GM12865 (cell line): ENCODE results near the gene ART3.

Source experiments
- DNase-seq: peaks from one replicate; pipeline ENCODE4 v3.0.0; 2010; ENCODE audit warnings: low read depth
- H3K4me3 ChIP-seq: 2 replicates; pipeline ENCODE4 v1.5.1; 2011; ENCODE audit warnings: mild to moderate bottlenecking, low read depth, low read length, control low read depth
- TF ChIP-seq, protein P1 (sequence below): IDR thresholded peaks from 2 replicates; pipeline ENCODE4 v1.5.1; 2011; ENCODE audit warnings: low read length, control low read depth, low read depth, inconsistent platforms; ENCODE audit not compliant: insufficient read depth; ENCODE audit errors: missing control alignments

The ART3 gene

GRCh38 chr4:76078033-76078613, 3.6 kb downstream of the ART3 start:
- H3K4me3 ChIP-seq, result no peak overlapping the region
- DNase-seq, result no peak
- TF ChIP-seq, protein P1, sequence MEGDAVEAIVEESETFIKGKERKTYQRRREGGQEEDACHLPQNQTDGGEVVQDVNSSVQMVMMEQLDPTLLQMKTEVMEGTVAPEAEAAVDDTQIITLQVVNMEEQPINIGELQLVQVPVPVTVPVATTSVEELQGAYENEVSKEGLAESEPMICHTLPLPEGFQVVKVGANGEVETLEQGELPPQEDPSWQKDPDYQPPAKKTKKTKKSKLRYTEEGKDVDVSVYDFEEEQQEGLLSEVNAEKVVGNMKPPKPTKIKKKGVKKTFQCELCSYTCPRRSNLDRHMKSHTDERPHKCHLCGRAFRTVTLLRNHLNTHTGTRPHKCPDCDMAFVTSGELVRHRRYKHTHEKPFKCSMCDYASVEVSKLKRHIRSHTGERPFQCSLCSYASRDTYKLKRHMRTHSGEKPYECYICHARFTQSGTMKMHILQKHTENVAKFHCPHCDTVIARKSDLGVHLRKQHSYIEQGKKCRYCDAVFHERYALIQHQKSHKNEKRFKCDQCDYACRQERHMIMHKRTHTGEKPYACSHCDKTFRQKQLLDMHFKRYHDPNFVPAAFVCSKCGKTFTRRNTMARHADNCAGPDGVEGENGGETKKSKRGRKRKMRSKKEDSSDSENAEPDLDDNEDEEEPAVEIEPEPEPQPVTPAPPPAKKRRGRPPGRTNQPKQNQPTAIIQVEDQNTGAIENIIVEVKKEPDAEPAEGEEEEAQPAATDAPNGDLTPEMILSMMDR, result no peak

DNA sequence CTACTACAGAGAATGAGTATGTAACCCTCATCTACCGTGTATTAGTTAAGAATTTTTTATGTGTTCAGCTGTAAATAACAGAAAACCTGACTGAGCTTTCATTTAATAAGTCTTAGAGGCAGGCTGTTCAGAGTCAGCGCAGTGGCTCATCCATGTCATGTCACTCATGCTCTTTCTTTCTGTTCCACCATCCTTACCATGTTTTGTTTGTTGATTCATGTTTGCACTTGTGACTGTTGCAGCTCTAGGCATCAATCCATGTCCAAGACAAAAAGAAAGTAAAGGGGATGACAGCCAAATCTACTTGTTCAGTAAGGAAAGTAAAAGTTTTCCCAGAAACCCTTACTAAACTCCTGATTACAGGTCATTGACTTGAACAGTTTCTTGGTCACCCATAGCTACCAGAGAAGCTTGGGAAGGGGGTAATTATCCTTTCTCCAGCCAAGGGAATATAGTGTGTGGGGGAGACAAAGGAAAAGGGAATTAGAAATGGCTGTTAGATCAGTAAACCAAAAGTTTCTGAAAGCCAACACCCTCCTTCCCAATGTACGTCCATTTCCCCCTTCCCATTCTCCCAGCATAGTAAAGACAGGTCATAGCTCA, 9.0 kb downstream of the ART3 start:
- TF ChIP-seq, protein P1, result no peak
- DNase-seq, result no peak
- no peak overlapping the region for H3K4me3 ChIP-seq

DNA sequence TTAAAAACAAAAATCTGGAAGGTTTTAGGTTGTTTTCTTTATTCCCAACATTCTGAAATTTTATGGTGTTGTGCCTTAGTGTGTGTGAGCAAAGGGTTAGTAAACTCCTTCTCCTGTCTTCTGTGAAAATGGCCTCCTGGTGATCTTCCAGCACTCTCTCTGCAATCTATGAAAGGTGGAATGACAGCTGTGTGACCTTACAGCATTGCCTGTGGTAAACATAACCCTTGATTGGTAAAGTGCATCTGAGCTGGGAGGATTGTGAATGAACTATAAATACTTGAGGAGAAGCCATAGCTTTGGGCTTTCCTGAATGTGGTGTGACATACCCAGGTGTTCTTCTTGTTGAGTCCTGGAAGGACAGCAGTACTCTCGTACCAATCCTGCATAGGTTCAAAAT, 10.0 kb downstream of the ART3 start:
- H3K4me3 ChIP-seq, result no peak overlapping the region
- DNase-seq, result no peak
- TF ChIP-seq, protein P1, result no peak

DNA sequence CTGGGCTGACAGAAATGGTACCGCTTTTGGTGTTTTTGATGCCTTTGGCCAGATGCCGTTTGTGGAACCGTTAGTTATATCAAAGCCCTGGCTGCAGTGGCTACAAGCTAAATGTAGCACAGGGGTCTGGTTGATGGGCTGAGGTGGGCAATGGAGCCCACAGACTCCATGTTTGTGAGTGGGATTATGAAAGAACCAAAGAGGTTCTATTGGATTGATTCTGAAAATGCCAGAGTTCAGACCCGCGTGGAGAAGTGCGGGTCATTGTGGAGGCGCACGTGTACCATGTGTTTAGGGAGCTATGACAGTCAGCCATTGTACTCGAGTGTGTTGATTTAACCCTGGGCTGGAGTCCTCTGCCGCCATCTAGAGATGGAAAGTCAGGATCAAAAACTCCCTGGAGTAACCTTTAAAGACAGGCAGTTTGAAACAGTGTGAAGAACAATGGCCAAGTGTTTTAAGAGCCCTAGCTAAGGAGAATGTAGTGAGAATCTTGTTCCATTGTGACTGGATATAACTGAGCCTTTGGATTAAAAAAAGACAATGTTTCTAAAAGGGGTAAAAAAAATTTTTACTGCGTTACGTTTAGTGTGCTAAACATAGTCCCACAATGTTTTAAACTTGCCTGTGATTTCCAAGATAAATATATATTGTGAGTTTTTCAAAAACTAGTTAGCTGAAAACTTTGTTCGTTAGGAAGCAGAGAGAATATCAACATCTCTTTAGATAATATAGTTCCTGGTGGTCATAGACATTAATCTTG, 12.7 kb downstream of the ART3 start:
- TF ChIP-seq, protein P1, result peak; percentile 30
- H3K4me3 ChIP-seq, result no peak overlapping the region
- peak; percentile 39 for DNase-seq

- H3K4me3 ChIP-seq, result no peak overlapping the region
- TF ChIP-seq, protein P1, result no peak
- DNase-seq, result no peak
Observed at GRCh38 chr4:76088719-76089118, 14.2 kb downstream of the ART3 start.

DNA sequence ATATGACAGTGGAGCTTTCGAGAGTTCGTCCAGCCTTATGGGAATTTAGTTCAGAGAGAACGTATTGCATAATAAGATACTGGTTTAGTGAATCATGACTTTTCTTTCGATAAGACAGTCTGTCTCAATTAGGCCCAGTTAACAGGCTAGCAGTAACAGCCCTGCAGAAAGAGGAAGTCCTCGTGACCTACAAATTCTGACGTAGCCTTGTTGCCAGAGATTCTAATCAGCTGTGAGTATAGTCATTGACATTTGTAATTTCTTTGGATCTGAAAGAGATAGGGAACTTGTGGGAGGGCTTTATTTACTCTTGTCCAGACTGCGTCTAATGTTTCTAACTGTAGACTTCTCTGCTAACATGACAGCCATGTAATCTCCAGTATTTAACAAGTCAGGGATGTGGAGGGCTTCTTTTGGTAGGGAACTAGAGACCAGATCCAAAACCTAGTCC, 15.8 kb downstream of the ART3 start:
- TF ChIP-seq, protein P1, result no peak
- no peak overlapping the region for H3K4me3 ChIP-seq
- DNase-seq, result peak; percentile 7
